Bronchial smooth muscle cell (primary cell): ENCODE results near the gene ZNF341. TPM values are rescaled to one million over a fixed set of nuclear protein-coding genes. Genes with fewer than 3 reads are reported as not detected.

ENCODE experiments used
- total RNA-seq: library from RNA; depleted of rRNA; stranded (reverse); fragments of >200 nt; gene quantifications from 2 replicates; pipeline ENCODE4 v1.2.1, GENCODE V29; 2014

ZNF341 gene
- total RNA-seq = 0.94 and 0.95 TPM in 2 replicates

DNA sequence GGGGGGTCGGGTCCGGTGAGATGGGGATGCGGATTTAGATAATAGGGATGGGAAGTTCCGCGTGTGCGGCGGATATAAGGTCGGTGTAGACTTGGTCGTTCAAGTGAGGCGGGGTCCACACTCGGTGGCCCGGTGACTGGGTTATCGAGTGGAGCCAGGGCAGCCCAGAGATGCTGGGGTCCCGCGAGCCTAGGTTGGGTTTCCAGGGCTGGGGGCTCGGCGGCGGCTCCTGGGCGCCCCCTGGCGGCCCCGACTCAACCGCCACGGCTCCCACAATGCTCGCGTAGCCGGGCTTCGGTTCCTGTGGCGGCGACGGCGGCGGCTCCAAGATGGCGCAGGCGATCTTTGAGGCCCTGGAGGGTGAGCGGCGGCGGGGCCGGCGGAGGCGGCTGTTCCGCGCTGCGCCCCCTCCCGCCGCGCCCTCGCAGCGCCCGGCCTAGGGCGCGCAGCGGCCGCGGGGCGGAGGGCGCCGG, at the start of gene ZNF341:
TSS of gene ZNF341 (plus strand) at position 304 of the 473 bp plus-strand sequence. CDS start at position 330, 26 bp downstream.

GRCh38 chr20:33686100-33686983, 45.5 kb upstream of the ZNF341 start, which contains the start of gene E2F1:
TSS of gene E2F1 (minus strand) at chr20:33686385. CDS start at chr20:33686264, 121 bp downstream.

GRCh38 chr20:33719989-33720709, 11.6 kb upstream of the ZNF341 start, which contains the start of gene PXMP4:
TSS of gene PXMP4 (minus strand) at chr20:33720310. CDS start at chr20:33720207, 103 bp downstream.

DNA sequence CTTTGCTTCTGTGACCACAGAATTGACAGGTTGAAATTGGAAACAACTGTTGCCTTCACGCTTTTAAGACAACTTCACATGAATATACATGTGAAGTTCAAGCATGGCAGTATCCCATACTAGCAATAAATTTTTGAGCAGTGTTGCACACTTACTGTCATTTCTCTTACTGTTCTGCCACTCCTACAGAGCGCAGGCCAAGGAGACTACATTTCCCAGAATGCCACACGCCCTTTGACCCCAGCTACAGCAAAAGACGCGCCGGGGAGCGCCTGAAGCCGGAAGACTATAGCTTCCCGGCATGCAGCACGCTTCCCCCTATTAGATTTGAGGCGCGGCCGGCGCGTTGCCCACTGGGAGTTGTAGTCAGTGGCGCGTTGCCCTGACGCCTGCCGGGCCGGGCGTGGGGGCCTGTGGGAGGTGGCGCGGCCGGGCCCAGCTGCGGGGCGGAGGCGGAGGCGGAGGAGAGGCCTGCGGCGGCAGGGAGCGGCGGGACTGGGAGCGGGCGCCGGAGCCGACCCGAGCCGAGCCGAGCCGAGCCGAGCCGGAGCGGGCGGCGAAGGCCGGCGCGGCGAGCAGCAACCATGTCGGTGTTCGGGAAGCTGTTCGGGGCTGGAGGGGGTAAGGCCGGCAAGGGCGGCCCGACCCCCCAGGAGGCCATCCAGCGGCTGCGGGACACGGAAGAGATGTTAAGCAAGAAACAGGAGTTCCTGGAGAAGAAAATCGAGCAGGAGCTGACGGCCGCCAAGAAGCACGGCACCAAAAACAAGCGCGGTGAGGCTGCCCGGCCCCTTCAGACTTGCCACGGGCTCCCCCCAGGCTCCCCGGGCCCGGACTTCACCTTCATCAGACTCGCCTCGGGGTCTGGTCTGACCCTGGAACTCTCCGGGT, 79.3 kb downstream of the ZNF341 start, which contains the start of gene CHMP4B:
TSS of gene CHMP4B (plus strand) at position 464 of the 891 bp plus-strand sequence. CDS start at position 585, 121 bp downstream.

Other genes with a start within 250 kb of the ZNF341 start
- gene CBFA2T2, start 241.9 kb upstream of the ZNF341 start, total RNA-seq = 5.0 and 5.7 TPM in 2 replicates
- gene C20orf144, start 69.7 kb upstream of the ZNF341 start, total RNA-seq = under 0.01 and 0.16 TPM in 2 replicates
- 1.1 and 1.9 TPM in 2 replicates for gene ACTL10, start 65.1 kb upstream of the ZNF341 start, total RNA-seq
- 30.9 and 35.2 TPM in 2 replicates for gene NECAB3, start 57.6 kb upstream of the ZNF341 start, total RNA-seq
- gene E2F1, start 45.6 kb upstream of the ZNF341 start, total RNA-seq = 0.77 and 1.3 TPM in 2 replicates
- gene PXMP4, start 11.7 kb upstream of the ZNF341 start, total RNA-seq = 4.7 and 10.2 TPM in 2 replicates
- 39.4 and 54.7 TPM in 2 replicates for gene CHMP4B, start 79.4 kb downstream of the ZNF341 start, total RNA-seq